ENCODE data around the gene LRMDA.
A peak's percentile ranks its signal among the peaks of the same experiment; 100 is the strongest.

The LRMDA gene

DNA sequence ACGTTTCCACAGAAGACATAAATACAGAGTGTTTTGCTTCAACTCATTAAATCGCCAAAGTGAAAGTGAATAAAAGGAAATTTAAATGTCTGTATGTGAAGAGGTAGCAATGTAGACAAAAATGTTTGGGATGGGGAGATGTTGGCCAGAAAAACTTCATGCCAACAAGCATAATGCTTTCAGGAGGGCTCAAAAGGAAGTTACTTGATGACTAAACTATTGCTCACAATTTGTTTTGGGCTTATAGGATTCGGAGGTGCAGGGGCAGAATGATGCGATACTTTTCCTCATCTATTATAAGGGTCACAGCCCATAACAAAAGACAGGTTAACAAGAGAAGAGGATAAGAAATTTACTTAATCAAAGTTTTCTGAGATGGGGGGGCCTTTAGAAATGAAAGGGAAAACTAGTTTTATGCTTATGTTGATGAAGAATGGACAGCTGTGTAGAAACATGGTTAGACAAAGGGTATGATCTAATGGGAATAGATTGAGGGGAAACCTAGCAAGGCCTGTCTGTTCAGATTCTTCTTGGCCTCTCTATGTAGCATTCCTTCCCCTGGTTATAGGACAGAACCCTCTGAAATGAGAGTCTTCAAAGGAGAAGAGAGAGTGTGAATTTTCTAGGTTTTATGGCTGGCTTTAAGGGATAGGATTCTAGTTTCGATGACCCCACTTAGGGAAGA is 898.6 kb downstream of the LRMDA start:
- DNase-seq: no peak

DNA sequence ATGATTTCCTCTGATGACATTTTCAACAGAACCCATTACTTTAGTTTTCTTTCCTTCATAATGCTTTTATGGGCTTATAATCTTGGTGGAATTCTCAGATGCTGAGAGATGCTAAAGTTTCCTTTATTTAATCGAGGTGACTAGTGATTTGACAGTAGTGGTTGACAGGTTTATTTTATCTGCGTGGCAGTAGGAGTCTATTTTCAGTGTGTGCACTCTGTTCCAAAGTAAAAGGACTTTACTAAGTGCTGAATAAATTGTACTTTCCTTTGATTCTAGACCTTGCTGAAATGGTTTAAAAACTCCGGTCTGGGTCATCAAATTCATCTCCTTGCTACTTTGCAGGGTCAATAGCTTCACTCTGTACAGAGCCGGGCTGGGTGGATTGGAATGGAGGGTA is 900.3 kb downstream of the LRMDA start:
- DNase-seq: no peak

DNA sequence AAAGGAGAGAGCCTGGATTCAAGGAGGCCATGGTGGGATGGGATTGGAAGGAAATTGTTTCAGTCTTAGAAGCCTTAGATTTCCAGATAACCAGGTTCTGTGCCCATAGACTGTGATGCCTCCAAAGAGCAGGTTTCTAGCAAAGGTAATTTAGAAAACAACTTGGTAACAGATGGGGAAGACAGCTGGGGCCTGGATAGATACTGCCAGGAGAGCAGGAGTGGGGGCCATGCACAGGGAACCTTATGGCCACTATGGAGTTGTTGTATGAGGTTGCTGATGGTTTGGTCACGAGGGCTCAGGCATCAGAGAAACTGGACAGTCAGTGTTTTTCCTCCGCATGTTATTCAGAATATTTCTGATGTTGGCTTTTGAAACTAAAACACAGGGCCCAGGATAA is 901.9 kb downstream of the LRMDA start:
- no peak for DNase-seq

DNA sequence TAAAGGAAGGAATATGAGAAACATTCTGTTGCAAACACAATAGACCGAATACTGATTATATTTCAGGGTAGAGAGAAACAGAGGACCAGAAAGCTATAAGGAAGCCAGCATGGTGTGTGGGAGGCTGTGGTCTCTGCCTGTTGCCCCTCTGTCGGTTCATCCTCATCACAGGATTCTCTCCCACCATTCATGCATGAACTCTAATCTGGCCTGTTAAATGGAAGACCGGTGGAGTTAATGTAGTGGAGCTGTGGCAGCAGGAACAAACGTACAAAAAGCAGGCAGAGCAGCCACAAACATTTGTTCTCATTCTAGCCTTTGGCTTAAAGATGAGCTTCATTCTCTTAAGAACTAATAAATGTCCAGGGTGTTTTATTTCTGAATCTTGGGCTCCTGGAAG is 902.4 kb downstream of the LRMDA start:
- no peak for DNase-seq

DNA sequence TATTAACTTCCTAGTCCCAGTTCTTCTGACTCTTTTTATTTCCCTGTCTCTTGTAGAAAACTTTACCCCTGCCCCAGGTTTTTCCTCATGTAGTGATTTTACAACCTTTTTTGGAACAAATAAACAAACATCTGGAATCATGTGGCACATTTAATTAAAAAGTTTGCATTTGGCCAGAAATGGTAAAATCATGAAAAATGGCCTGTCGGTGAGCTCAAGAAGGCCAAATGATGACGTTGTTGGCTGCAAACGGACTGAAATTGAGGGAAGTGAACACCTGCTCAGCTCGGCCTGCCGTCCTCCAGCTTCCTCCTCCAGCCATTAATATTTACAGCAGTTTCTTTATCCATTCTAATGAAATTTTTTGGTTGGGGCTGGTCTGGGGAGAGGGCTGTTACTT is 902.8 kb downstream of the LRMDA start:
- DNase-seq: no peak

DNA sequence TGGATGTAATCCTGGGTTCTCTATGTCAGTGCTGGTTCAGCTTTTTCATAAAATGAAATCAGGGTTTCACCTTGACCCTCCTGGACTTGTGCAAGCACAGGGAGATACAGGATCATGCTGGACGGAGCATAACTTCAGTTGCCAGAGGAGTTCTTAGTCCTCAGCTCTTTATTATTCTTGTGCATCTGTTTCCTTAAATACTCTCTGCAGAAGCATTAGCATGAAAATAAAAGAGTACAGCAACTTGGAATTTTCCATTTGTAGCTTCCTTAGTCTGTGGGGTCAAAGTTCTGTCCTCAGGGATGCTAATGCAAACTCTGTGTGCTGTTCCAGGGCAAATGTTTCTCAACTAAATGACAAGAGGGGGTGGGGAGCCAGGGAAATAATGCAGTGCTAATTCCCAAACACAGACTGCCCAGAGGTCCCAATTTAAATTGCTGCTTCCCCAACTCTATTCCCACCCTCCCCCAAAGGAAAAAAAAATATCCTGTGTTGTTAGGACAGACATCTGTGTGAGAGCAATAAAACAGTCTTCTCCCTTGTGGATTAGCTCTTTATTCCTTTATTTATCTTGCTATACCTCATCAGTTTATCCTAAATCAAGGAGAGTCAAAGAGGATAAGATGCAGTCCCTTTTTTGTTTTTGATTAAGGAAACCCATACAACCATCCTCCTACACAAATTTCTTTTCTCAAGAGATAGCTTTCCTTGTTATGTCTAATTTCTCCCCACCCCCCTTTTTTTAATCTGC is 905.0 kb downstream of the LRMDA start:
- DNase-seq: no peak

DNA sequence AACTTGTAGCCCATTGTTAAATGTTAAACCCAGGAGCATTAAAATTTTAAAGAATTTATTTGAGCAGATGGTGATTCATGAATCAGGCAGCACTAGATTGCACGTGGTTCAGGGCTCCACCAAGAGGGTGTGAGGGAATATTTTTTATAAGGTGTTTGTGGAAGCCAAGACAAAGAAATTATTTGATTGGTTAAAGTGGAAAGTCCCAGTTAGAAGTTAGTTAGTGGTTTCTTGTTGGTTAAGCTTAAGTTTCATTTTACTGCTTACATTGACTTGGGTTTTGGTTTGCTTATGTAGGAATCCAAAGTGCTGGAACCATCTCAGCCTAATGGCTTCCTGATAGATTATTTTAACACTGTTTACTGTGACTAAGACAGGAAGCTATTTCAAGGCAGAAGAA is 906.2 kb downstream of the LRMDA start:
- no peak for DNase-seq

DNA sequence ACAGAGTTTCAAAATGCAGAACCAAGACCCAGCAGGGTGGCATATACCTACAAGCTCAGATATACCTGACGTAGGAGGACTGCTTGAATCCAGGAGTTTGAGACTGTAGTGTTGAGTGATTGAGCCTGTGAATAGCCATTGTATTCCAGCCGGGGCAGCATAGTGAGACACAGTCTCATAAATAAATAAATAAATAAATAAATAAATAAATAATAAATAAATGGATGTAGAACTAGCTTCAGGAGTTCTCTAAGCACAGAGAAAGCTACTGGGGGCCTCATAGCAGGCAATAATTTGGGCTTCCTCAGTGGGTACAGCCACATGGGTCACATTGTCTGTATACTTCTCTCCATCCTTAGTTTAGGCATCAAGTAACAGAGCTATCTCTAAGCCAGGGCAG is 906.8 kb downstream of the LRMDA start:
- DNase-seq: no peak

DNA sequence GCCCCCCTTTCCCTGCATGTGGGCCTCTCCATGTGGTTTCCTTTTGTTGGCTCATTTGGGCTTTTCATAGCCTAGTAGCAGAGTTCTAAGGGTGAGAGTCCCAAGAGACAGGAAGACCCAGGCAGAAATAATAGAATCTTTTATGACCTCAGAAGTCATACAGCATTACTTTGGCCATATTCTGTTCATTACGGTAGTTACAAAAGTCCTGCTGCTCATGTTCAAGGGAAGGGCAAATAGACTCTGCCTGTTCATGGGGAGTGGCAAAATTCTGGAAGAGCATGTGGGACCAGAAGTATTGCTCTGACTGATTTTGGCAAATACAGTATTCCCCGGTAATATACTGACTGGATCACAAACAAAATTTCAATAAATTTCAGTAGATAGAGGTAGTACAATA is 910.3 kb downstream of the LRMDA start:
- DNase-seq: no peak

DNA sequence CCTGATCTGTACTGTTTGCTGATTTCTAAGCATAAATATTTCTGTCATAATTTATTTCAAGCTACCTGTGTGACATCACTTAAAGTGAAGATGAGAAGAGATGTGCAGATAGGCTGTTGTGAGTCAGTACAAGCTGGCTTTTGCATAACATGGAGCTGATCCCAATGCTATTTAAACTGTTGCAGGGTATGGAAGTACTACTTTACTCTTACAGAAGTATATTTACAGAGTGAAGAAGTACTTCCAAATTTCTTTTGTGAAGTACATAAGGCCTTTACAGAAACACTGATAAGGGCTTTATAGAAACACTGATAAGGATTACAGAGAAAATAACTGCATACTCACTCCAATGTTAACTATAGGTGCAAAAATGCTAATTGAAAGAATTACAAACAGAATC is 911.6 kb downstream of the LRMDA start:
- no peak for DNase-seq

DNA sequence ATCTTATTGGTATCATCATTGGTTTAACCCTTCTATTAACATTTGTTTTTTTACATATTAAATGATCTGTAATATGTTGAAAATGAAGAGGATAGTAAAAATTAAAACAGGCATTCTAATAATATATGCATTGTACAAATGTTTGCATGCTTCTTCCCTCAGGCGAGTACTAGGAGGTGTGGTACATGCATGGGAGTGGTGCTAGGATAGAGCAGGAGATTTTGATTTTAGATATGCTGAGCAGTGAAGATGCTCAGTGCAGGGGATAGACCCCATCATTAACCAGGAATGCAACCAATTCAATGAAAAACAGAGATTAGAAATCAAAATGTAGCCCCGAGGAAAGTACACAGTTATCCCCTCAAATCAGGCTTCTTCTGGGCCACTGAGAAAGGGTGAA is 916.4 kb downstream of the LRMDA start:
- no peak for DNase-seq

DNA sequence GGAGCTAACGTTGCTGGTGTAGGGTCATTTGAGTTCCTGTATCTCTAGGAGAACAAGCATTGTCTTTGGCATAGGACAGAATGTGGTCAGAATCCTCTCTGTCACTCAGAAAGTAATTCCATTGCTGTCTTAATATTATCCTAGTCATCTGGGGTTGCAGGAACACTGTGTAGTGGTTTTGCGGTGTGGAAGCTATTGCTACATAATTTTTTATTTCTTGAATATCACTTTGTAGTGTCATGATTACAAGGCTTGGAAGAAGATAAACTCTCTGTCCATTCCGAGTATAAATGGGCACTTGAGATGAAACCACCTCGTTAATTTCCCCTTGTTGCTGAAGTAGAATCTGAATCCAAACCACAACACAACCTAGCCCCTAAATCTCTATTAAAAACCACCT is 919.2 kb downstream of the LRMDA start:
- no peak for DNase-seq

DNA sequence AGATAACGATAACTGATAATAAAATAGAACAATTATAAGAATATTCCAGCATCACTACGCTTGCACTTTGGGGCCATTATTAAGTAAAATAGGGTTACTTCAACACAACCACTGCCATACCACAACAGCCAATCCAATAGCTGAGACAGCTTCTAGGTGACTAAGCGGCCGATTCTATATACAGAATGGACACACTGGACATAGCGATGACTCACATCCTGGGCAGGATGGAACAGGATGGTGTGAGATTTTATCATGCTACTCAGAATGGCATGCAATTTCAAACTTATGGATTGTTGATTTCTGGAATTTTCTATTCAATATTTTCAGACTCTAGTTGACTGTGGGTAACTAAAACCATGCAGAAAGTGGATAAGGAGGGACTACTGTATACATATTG is 920.9 kb downstream of the LRMDA start:
- DNase-seq: no peak

DNA sequence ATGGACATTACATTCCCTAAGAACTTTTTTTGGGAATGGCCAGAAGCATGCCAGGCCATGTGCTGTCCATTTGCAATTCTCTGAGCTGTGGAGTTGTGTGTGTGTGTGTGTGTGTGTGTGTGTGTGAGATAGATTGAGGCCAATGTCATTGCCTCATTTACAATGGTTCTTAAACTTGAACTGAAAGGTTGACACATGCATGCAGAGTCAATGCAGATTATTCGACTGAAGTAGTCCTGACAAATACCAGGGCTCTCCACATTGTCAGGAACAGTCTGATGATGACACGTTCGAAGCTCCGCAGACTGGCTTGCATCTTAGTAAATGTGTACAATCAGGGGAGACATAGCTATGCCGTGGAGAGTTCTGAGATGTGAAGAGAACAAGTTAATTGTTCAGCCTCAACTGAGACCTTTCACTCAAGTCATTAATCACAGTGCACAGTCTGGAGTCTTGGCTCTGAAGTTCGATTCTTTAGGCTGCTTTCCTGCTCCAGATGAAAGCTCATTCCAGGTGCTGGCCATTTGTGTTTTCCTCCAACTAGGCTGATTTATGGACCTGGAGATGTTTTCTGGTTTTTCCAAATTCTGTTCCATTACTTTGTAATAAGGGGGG is 921.9 kb downstream of the LRMDA start:
- no peak for DNase-seq

DNA sequence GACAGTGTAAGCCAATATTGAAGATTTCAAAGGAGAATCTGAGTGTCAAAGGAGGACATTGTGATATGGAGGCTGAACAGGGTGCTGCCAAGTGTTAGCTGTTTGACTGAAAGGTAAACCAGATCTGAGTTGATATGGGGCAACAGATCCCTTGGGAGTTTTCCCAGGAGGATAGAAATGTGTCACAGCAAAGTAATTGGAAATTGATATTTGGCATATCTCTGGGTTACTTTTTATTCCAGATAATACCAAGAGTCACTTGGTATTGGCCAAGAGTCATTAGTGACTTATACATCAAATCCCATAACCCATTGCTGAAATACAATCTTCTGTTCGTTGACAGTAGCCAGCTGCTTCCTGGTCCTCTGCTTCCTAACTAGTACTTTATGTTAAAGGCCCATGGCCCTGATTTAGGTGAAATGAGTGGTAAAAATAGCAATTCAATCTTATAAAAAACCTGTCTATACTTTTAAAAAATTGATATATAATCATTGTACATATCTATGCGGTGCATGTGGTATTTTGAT is 922.9 kb downstream of the LRMDA start:
- no peak for DNase-seq

DNA sequence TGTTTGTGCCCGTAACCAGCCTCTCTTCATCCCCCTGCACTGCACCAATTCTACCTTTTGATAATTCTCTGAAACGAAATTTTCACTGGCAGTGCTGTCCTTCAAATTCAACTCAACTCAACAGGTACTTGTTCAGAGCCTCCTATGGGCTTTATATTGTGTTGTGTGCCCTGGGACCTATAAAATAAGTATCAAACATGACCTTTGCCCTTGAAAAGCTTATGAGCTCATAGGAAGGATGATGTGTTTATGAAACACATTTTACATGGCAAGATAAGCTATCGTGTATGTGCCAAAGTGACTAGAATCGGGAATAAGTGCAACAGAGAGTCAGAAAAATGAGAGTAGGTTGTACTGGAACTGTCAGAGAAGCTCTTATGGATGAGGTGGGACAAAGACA is 923.5 kb downstream of the LRMDA start:
- DNase-seq: no peak

DNA sequence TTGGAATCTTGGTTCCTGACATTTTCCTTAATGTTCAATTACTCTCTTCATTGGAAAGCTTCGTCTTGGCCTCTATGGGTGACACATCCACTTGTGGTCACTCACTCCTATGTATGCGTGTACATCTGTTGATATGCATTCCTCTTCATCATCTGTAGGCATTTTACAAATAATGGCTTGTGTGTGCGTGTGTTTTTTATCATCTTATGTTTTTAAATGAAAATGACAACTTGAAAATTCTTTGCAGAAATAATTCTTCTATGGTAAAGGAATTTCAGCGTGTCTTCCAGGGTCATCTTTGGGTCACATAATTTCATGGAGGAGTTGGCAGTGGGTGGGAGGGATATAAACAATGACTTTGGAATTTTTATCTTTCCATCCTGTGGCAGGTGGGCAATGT is 925.1 kb downstream of the LRMDA start:
- DNase-seq: no peak

DNA sequence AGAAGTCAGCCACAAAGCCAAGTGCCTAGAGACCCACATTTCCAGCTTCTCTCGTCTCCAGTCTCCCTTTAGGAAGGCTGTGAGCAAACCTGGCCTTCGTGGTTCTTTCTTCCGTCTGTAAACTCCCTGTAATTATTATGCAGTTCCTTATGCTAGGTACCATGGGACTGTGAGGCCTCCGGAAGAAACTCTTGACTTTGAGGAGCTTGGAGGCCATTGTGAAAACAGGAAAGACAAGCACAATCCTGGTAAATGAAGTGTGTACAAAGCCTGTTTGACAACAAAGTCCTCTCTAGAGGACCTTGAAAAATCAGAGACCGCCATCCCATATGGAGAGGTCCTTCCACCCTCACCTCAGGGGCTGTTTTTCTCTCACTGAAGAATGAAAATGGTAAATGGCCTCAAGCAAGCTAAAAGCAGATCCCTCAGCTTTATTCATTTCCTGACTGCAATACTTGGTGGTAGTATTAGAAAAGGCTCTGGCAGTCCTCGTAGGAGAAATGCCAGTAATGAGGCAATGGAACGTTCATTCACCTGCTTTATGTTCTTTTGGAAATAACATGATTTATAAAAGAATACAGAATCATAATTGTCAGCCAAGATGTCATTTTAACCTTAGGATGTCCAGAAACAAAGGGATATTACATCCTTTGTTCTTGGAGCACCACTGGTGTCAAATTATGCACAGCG is 926.4 kb downstream of the LRMDA start:
- peak; percentile 37 for DNase-seq

DNA sequence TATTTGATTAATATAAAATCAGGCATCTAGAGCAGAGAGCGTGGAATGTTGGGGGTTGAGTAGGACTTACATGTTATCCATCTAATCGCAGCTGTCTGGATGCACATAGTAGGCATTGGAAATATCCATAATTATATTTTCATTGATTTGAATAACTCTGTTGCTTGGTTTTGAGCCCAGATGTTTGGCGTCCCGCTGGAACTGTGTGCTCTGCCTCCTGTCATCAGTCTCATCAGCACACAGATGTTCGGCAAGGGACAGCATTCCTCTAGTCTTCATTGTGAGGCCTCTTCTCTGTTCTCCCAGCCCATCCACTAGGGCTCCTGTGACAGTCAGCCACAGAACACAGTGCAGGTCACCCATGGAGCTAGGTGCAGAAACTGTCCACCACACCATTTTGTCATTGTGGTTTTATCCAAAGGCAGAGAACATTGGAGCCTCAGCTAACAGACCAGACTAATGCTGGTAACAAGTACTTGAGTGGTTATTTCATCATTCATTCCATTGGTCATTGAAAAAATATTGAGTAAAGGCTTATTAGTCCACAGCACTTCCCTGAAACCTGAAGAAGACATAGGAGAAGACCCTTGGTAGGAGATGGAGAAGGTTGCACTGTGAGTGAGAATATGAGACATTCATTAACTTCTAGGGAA is 927.4 kb downstream of the LRMDA start:
- DNase-seq: no peak

DNA sequence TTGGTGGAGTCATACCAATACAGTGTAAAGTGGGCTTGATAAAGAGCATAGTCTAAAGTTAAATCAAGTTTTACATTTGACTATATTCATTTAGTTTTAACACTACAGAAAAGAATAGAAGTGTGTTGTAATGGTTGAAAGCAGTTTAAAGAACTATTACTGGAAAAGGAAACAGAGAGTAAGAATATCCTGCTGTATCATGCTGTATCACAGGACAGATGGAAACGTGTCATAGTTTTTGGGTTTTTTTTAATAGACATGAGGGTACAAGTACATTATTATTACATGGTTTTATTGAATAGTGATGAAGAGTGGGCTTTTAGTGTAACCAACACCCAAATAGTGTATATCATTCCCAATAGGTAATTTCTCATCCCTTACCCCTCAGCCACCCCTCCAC is 944.3 kb downstream of the LRMDA start:
- DNase-seq: no peak

DNA sequence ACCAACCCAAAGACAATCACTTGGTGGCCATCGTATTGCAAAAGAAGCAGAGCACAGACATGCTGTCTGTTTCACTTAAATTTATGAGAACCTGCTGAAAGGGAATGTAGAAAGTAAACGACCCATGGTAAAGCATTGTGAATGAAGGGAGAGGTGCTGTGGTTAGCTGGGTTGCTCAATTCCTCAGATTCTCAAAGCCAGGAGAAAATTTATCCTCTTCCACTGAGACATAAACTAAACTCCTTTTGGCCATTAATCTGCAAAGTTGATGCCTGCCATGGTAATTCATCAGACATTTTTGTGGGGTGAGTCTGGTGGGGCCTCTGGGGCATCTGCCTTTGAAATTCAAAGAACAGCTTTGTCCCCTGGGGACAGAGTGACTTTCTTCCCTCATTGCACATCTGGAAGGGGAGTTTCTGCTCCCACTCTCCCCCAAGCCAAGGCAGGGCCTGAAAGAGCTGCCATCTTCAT is 951.0 kb downstream of the LRMDA start:
- DNase-seq: no peak

DNA sequence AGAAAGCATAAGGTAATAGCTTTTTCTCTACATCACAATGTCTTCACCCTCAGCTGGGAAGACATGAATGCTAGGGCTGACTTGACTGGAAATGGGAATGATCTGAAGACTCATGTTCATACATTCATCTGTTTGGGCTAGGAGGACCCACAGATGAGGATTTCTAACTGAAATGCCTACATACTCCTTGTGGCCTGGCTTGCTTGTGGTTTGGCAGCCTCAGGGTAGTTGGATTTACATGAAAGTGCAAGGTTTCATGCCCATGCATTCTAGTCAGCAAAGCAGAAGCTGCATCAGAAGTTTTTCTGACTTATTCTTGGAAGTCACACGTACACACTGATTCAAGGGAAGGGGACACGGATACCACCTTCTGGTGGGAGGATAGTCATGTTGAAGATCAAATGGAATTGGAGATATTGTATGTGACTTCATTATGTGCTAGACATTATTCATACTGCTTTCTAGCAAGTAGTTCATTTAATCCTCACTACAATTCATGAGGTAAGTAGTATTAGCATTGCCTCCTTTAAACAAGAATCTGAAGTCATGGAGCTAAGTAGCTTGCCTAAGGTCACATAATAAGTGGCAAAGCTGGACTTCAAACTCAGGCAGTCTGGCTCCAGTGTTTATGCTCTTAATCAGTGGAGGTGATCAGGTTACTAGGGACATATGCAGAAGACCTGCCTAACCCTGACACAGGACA is 957.0 kb downstream of the LRMDA start:
- DNase-seq: no peak

Measured in DMS153 (cell line).